ENCODE data around the gene ICAM4.

ICAM4 gene

DNA sequence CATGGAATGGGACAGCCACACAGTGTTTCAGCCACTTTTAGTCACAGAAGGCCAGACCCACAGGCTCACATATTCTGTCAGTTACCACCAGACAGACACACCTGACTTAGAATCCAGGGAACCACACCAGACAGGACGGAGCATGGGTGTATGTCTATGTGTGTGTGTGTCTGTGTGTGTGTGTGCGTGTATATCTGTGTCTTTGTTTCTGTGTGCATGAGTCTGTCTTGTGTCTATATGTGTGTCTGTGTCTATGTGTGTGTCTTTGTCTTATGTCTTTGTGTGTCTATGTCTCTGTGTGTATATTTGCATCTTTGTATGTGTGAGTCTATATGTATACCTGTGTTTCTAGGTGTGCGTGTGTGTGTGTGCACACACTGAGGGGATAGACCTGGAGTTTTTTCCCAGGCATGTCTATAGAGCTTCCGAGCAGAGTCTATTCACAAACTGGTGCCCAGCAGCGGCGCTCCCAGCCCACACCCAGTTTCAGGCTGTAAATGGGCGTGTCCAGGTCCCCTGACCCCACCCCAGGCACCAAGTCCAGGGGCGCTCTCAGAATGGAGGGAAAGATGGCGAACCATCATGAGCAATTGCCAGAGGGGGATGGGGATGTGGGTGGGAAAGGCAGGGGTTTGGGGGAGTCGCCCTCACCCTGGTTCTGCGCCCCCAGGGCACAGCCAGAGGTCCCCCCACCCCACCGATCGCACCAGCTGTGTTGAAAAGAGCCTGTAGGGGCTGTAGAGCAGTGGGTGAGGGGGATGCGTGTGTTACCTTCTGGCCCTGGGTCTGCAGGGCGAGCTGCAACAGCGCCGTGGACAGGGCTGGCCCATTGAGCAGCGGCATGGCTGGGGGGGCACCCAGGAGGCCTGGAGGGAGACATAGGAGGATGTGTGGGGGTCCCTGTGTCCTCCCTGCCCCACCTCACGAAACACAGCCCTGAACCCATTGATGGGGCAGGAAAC lies 35.4 kb downstream of the ICAM4 start:
- H3K36me3 ChIP-seq = peaks cover 79 to 100% (median 91%) of the 10 kb centered on the region in 3 donors
- no peaks in the 10 kb centered on the region for H3K4me1 ChIP-seq
- TF ChIP-seq, protein P1, sequence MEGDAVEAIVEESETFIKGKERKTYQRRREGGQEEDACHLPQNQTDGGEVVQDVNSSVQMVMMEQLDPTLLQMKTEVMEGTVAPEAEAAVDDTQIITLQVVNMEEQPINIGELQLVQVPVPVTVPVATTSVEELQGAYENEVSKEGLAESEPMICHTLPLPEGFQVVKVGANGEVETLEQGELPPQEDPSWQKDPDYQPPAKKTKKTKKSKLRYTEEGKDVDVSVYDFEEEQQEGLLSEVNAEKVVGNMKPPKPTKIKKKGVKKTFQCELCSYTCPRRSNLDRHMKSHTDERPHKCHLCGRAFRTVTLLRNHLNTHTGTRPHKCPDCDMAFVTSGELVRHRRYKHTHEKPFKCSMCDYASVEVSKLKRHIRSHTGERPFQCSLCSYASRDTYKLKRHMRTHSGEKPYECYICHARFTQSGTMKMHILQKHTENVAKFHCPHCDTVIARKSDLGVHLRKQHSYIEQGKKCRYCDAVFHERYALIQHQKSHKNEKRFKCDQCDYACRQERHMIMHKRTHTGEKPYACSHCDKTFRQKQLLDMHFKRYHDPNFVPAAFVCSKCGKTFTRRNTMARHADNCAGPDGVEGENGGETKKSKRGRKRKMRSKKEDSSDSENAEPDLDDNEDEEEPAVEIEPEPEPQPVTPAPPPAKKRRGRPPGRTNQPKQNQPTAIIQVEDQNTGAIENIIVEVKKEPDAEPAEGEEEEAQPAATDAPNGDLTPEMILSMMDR (IDR thresholded peaks at IDR 0.05) = no peak
- H3K27ac ChIP-seq = no peak overlapping the region
- intact Hi-C loops (cut with DNase I; ENCODE audit: low total_unique reads) = no loop called here
- H3K9me3 ChIP-seq = no peaks in the 10 kb centered on the region
- no peaks in the 10 kb centered on the region for H3K27me3 ChIP-seq
- no peak overlapping the region for H3K4me3 ChIP-seq
- no peak for DNase-seq

- no peak for DNase-seq
- Histone ChIP-seq H3K36me3 (peaks cover 78 to 100% (median 88%) of the 10 kb centered on the region in 3 donors), H3K4me1 (no peaks in the 10 kb centered on the region), H3K9me3 (no peaks in the 10 kb centered on the region), H3K4me3 (no peak overlapping the region), H3K27ac (no peak overlapping the region), H3K27me3 (no peaks in the 10 kb centered on the region)
- TF ChIP-seq, protein P1 (IDR thresholded peaks at IDR 0.05) = no peak
- intact Hi-C loops (cut with DNase I; ENCODE audit: low total_unique reads) = no loop called here
Measured at GRCh38 chr19:10325732-10326131, 39.0 kb downstream of the ICAM4 start.

- Histone ChIP-seq H3K36me3 (peaks cover 67 to 81% (median 68%) of the 10 kb centered on the region in 3 donors), H3K4me1 (peaks cover 0 to 12% (median 12%) of the 10 kb centered on the region in 4 donors), H3K9me3 (no peaks in the 10 kb centered on the region), H3K27ac (no peak overlapping the region), H3K27me3 (no peaks in the 10 kb centered on the region), H3K4me3 (no peak overlapping the region)
- DNase-seq = no peak
- intact Hi-C loops (cut with DNase I; ENCODE audit: low total_unique reads) = no loop called here
- TF ChIP-seq, protein P1 (IDR thresholded peaks at IDR 0.05) = no peak
Measured at GRCh38 chr19:10327793-10328192, 41.0 kb downstream of the ICAM4 start.

- no peak for DNase-seq
- Histone ChIP-seq H3K36me3 (peaks cover 57 to 71% (median 59%) of the 10 kb centered on the region in 3 donors), H3K9me3 (no peaks in the 10 kb centered on the region), H3K4me3 (no peak overlapping the region), H3K27ac (no peak overlapping the region), H3K4me1 (peaks cover 0 to 16% (median 13%) of the 10 kb centered on the region in 4 donors), H3K27me3 (no peaks in the 10 kb centered on the region)
- intact Hi-C loops (cut with DNase I; ENCODE audit: low total_unique reads) = no loop called here
- TF ChIP-seq, protein P1 (IDR thresholded peaks at IDR 0.05) = no peak
Measured at GRCh38 chr19:10328558-10329429, 42.0 kb downstream of the ICAM4 start.

- intact Hi-C loops (cut with DNase I; ENCODE audit: low total_unique reads) = no loop called here
- TF ChIP-seq, protein P1 (IDR thresholded peaks at IDR 0.05) = no peak
- no peaks in the 10 kb centered on the region for H3K9me3 ChIP-seq
- H3K27ac ChIP-seq = no peak overlapping the region
- H3K36me3 ChIP-seq = peaks cover 51 to 63% (median 52%) of the 10 kb centered on the region in 3 donors
- DNase-seq = no peak
- peaks cover 0 to 23% (median 20%) of the 10 kb centered on the region in 4 donors for H3K4me1 ChIP-seq
- H3K4me3 ChIP-seq = no peak overlapping the region
- no peaks in the 10 kb centered on the region for H3K27me3 ChIP-seq
Measured at GRCh38 chr19:10329555-10329954, 42.8 kb downstream of the ICAM4 start.
